GM23338 (cell line): ENCODE measurements around the gene ZFHX3. TPM values are rescaled to one million over a fixed set of nuclear protein-coding genes. Genes with fewer than 3 reads are reported as not detected.

ENCODE experiments used
- ATAC-seq: fragments of 200-7000 bp; cut with Tn5 transposase; 3 replicates; pipeline ENCODE4 v1.9.1; 2020
- DNase-seq: peaks from one replicate; pipeline ENCODE4 v3.0.0-alpha.2; 2015; ENCODE audit warnings: low spot score
- H2AFZ ChIP-seq: fragments of 200-600 bp; sonication (generic); 2 replicates; pipeline ENCODE4 v1.8.0; 2016; ENCODE audit warnings: antibody characterized with exemption, mild to moderate bottlenecking, moderate library complexity
- H3F3A ChIP-seq: fragments of 200-600 bp; sonication (generic); replicated peaks from 2 replicates; pipeline ENCODE4 v1.8.0; 2017; ENCODE audit warnings: antibody characterized with exemption, mixed run types, low read depth
- H3K27ac ChIP-seq: fragments of 200-600 bp; sonication (generic); 2 replicates; pipeline ENCODE4 v1.6.1; 2016; ENCODE audit warnings: low read depth
- H3K27me3 ChIP-seq: fragments of 200-600 bp; sonication (generic); 2 replicates; pipeline ENCODE4 v1.8.0; 2016; ENCODE audit warnings: mild to moderate bottlenecking, mixed run types, moderate library complexity; ENCODE audit not compliant: insufficient read depth
- H3K36me3 ChIP-seq: fragments of 200-600 bp; sonication (generic); 2 replicates; pipeline ENCODE4 v1.8.0; 2016; ENCODE audit warnings: mild to moderate bottlenecking; ENCODE audit not compliant: insufficient read depth
- H3K4me1 ChIP-seq: fragments of 200-600 bp; sonication (generic); 2 replicates; pipeline ENCODE4 v1.8.0; 2016; ENCODE audit warnings: mild to moderate bottlenecking, moderate library complexity; ENCODE audit not compliant: insufficient read depth
- H3K4me2 ChIP-seq: fragments of 200-600 bp; sonication (generic); 2 replicates; pipeline ENCODE4 v1.7.1; 2017; ENCODE audit warnings: mixed run types
- H3K4me3 ChIP-seq: fragments of 200-600 bp; sonication (generic); 2 replicates; pipeline ENCODE4 v1.6.1; 2016; ENCODE audit warnings: mixed run types
- H3K79me2 ChIP-seq: fragments of 200-600 bp; sonication (generic); replicated peaks from 2 replicates; pipeline ENCODE4 v1.8.0; 2017; ENCODE audit warnings: mild to moderate bottlenecking; ENCODE audit not compliant: insufficient read depth
- H3K9me2 ChIP-seq: fragments of 200-600 bp; sonication (generic); 2 replicates; pipeline ENCODE4 v1.8.0; 2017; ENCODE audit not compliant: insufficient read depth
- H4K20me1 ChIP-seq: fragments of 200-600 bp; sonication (generic); replicated peaks from 2 replicates; pipeline ENCODE4 v1.8.0; 2017; ENCODE audit warnings: mild to moderate bottlenecking; ENCODE audit not compliant: insufficient read depth
- H3K27ac Mint-ChIP-seq: 2 replicates; pipeline ENCODE4 v1.8.0; 2020; ENCODE audit warnings: inconsistent platforms, mild to moderate bottlenecking, moderate library complexity, mixed read lengths
- H3K27me3 Mint-ChIP-seq: 3 replicates; pipeline ENCODE4 v1.8.0; 2022; ENCODE audit warnings: low read depth, mild to moderate bottlenecking, moderate library complexity, mixed read lengths, inconsistent platforms; ENCODE audit not compliant: insufficient read depth, poor library complexity
- H3K36me3 Mint-ChIP-seq: 3 replicates; pipeline ENCODE4 v1.8.0; 2021; ENCODE audit warnings: low read depth, mild to moderate bottlenecking, inconsistent platforms, moderate library complexity, mixed read lengths
- H3K4me1 Mint-ChIP-seq: 3 replicates; pipeline ENCODE4 v1.8.0; 2020; ENCODE audit warnings: mild to moderate bottlenecking, inconsistent platforms, mixed read lengths
- H3K4me3 Mint-ChIP-seq: 3 replicates; pipeline ENCODE4 v1.8.0; 2021; ENCODE audit warnings: moderate library complexity, mild to moderate bottlenecking, inconsistent platforms, mixed read lengths
- H3K9me3 Mint-ChIP-seq: 3 replicates; pipeline ENCODE4 v1.8.0; 2020; ENCODE audit warnings: moderate library complexity, mild to moderate bottlenecking, inconsistent platforms, mixed read lengths
- CREB1 ChIP-seq: fragments of 250-450 bp; sonication (Bioruptor Pico); IDR thresholded peaks from 2 replicates; pipeline ENCODE4 v1.5.0; 2020; ENCODE audit warnings: low read depth, mild to moderate bottlenecking, moderate library complexity
- CTCF ChIP-seq, 2 experiments: fragments of 200-600 bp in 1 of 2; sonication (generic) in 1 of 2; conservative IDR thresholded peaks; 2 replicates each; pipeline versions ENCODE4 v1.5.1 to v1.6.1; 2016 to 2017; ENCODE audit warnings: antibody characterized with exemption in 2 of 2, low read depth in 2 of 2, mild to moderate bottlenecking in 2 of 2, moderate library complexity in 1 of 2
- EZH2 ChIP-seq: fragments of 200-600 bp; sonication (generic); IDR thresholded peaks from one replicate; pipeline ENCODE4 v1.8.0; 2017; ENCODE audit warnings: antibody characterized with exemption, mild to moderate bottlenecking, low read depth; ENCODE audit not compliant: unreplicated experiment
- EZH2phosphoT487 ChIP-seq: fragments of 200-600 bp; sonication (generic); IDR thresholded peaks from one replicate; pipeline ENCODE4 v1.8.1; 2018; ENCODE audit warnings: antibody characterized with exemption; ENCODE audit not compliant: unreplicated experiment
- JUNB ChIP-seq: IDR thresholded peaks from one replicate; pipeline ENCODE4 v1.6.1; 2016; ENCODE audit warnings: antibody characterized with exemption; ENCODE audit not compliant: unreplicated experiment
- NANOG ChIP-seq: IDR thresholded peaks from 2 replicates; pipeline ENCODE4 v1.6.1; 2016; ENCODE audit warnings: antibody characterized with exemption, borderline replicate concordance
- POLR2AphosphoS5 ChIP-seq: IDR thresholded peaks from 2 replicates; pipeline ENCODE4 v1.6.1; 2016; ENCODE audit warnings: antibody characterized with exemption, low read depth
- ZNF114 ChIP-seq: fragments of 250-450 bp; sonication (Bioruptor Pico); IDR thresholded peaks from 2 replicates; pipeline ENCODE4 v1.5.0; 2020; ENCODE audit warnings: mild to moderate bottlenecking, moderate library complexity
- ZNF331 ChIP-seq: fragments of 250-450 bp; sonication (Bioruptor Pico); IDR thresholded peaks from 2 replicates; pipeline ENCODE4 v1.5.0; 2020; ENCODE audit warnings: low read depth, mild to moderate bottlenecking, moderate library complexity
- polyA plus RNA-seq: library from polyadenylated mRNA; unstranded; fragments of >200 nt; fragmentation: Nextera tagmentation; extraction: Ambion mirVana; gene quantifications from 2 replicates; pipeline ENCODE4 v1.2.1, GENCODE V29; 2016
- total RNA-seq: library from RNA; depleted of rRNA; stranded (reverse); fragments of >200 nt; shearing (Covaris generic); gene quantifications from 2 replicates; pipeline ENCODE4 v1.2.3, GENCODE V29; 2014
- TF ChIP-seq, protein P1 (sequence below): IDR thresholded peaks from one replicate; pipeline ENCODE4 v1.6.1; 2018; ENCODE audit warnings: antibody characterized with exemption; ENCODE audit not compliant: unreplicated experiment
- TF ChIP-seq, protein P2 (sequence below): IDR thresholded peaks from 2 replicates; pipeline ENCODE4 v1.6.1; 2016; ENCODE audit warnings: antibody characterized with exemption

The ZFHX3 gene
- total and polyA plus RNA-seq, 2 experiments from 2014 or later, result 1.0 to 1.5 TPM

GRCh38 chr16:72766506-72766905 lies 281.4 kb downstream of the ZFHX3 start:
- DNase-seq (no peak), ATAC-seq (no peak)
- Histone ChIP-seq H3K4me1 (peaks cover 22% of the 10 kb centered on the region), H2AFZ (no peak overlapping the region), H3K27ac (no peak overlapping the region), H3F3A (no peaks in the 10 kb centered on the region), H4K20me1 (no peaks in the 10 kb centered on the region), H3K4me3 (no peak overlapping the region), H3K9me2 (no peaks in the 10 kb centered on the region), H3K27me3 (no peaks in the 10 kb centered on the region), H3K36me3 (no peaks in the 10 kb centered on the region; the same call in 1 of the 2 replicates), H3K4me2 (no peak overlapping the region), H3K79me2 (no peaks in the 10 kb centered on the region)
- Mint-ChIP-seq H3K4me1 (peaks cover 24% of the 10 kb centered on the region), H3K36me3 (peaks cover 3% of the 10 kb centered on the region; the same call in 2 of the 3 replicates), H3K9me3 (peaks cover 3% of the 10 kb centered on the region; the same call in 1 of the 3 replicates), H3K27me3 (no peaks in the 10 kb centered on the region), H3K27ac (no peak overlapping the region), H3K4me3 (no peak overlapping the region)
- TF ChIP-seq, protein P1, sequence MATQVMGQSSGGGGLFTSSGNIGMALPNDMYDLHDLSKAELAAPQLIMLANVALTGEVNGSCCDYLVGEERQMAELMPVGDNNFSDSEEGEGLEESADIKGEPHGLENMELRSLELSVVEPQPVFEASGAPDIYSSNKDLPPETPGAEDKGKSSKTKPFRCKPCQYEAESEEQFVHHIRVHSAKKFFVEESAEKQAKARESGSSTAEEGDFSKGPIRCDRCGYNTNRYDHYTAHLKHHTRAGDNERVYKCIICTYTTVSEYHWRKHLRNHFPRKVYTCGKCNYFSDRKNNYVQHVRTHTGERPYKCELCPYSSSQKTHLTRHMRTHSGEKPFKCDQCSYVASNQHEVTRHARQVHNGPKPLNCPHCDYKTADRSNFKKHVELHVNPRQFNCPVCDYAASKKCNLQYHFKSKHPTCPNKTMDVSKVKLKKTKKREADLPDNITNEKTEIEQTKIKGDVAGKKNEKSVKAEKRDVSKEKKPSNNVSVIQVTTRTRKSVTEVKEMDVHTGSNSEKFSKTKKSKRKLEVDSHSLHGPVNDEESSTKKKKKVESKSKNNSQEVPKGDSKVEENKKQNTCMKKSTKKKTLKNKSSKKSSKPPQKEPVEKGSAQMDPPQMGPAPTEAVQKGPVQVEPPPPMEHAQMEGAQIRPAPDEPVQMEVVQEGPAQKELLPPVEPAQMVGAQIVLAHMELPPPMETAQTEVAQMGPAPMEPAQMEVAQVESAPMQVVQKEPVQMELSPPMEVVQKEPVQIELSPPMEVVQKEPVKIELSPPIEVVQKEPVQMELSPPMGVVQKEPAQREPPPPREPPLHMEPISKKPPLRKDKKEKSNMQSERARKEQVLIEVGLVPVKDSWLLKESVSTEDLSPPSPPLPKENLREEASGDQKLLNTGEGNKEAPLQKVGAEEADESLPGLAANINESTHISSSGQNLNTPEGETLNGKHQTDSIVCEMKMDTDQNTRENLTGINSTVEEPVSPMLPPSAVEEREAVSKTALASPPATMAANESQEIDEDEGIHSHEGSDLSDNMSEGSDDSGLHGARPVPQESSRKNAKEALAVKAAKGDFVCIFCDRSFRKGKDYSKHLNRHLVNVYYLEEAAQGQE, result no peak
- TF ChIP-seq EZH2 (no peak), ZNF331 (no peak), CREB1 (CRISPR knock-in tag) (no peak), NANOG (no peak), JUNB (no peak), EZH2phosphoT487 (no peak), POLR2AphosphoS5 (no peak), CTCF (conservative IDR thresholded peaks at IDR 0.05; ENCODE audit: low read depth in 2 of 2) (no peak), ZNF114 (CRISPR knock-in tag) (no peak)
- TF ChIP-seq, protein P2, sequence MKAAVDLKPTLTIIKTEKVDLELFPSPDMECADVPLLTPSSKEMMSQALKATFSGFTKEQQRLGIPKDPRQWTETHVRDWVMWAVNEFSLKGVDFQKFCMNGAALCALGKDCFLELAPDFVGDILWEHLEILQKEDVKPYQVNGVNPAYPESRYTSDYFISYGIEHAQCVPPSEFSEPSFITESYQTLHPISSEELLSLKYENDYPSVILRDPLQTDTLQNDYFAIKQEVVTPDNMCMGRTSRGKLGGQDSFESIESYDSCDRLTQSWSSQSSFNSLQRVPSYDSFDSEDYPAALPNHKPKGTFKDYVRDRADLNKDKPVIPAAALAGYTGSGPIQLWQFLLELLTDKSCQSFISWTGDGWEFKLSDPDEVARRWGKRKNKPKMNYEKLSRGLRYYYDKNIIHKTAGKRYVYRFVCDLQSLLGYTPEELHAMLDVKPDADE, result no peak
